ENCODE results near the gene PLCD4. TPM values are rescaled to one million over a fixed set of nuclear protein-coding genes. Genes with fewer than 3 reads are reported as not detected.

The PLCD4 gene
- total and polyA plus RNA-seq, 7 experiments from 2014 or later, result 0.15 to 1.7 (median 0.51) TPM

DNA sequence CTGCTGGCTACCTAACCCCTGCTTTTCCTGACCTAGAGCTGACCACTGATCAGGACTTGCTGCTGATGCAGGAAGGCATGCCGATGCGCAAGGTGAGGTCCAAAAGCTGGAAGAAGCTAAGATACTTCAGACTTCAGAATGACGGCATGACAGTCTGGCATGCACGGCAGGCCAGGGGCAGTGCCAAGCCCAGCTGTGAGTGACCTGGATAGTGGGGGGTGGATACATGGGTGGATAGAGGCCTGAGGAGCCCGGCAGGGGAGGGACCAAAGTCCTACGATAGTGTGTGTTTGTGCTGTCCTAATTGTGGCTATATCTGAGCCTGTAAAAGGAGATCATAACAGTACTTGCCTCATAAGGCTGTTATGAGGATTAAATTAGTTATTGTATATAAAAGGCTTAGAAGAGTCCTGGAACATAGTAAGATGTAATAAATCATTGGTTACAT lies 8.2 kb downstream of the PLCD4 start:
- Mint-ChIP-seq H3K9me3 (no peaks in the 10 kb centered on the region), H3K4me3 (no peak overlapping the region), H3K27me3 (peaks cover 0 to 4% (median 0%) of the 10 kb centered on the region in 5 donors), H3K27ac (no peak overlapping the region), H3K4me1 (peaks cover 0 to 2% (median 0%) of the 10 kb centered on the region in 7 donors), H3K36me3 (no peaks in the 10 kb centered on the region)
- Histone ChIP-seq H3K4me3 (ENCODE audit: low read length) (no peak overlapping the region), H3K27ac (ENCODE audit: low read depth, low read length) (no peak overlapping the region), H3K4me1 (ENCODE audit: control insufficient read depth in 2 of 2, insufficient read depth in 2 of 2, low read length in 2 of 2) (no peaks in the 10 kb centered on the region), H3K9me3 (ENCODE audit: control insufficient read depth in 2 of 3, low read length in 3 of 3) (no peaks in the 10 kb centered on the region), H3K36me3 (ENCODE audit: control insufficient read depth in 2 of 3, insufficient read depth in 3 of 3, low read length in 3 of 3) (no peaks in the 10 kb centered on the region), H3K27me3 (ENCODE audit: control insufficient read depth in 2 of 2, insufficient read depth in 2 of 2, low read length in 2 of 2) (no peaks in the 10 kb centered on the region)
- POLR2A ChIA-PET, result interaction anchor here (0.6 kb wide), 1 partner anchor 257 kb away, joined by 3 read pairs; no protein-coding TSS in a partner anchor
- no peak for ATAC-seq
- CTCF ChIA-PET, result no interaction called here
- intact Hi-C loops (cut with micrococcal nuclease), result no loop called here
- DNase-seq, result no peak

DNA sequence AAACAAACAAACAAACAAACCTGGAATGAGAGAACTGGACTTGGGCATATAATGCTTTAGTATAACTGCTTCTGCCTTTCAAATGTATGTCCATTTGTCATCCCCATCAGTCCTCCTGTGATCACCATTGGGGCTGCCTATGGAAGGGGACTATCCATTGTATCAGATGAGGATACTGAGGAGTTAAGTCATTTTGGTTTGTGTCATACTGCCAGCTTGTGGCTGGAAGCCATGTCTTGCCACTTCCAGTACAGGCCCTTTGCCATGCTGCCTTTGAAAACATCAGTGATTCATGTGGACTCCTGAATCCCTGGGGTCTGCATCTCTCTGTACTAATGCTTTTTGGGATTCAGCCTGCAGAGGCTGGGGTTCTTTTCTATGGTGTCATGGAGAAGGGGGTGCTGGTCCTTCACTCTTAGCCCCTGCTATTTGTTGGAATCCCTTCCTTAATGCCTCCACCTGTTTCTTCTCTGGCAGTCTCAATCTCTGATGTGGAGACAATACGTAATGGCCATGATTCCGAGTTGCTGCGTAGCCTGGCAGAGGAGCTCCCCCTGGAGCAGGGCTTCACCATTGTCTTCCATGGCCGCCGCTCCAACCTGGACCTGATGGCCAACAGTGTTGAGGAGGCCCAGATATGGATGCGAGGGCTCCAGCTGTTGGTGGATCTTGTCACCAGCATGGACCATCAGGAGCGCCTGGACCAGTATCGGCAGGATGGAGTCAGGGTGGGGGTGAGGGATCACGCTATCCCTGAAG lies 10.6 kb downstream of the PLCD4 start:
- Histone ChIP-seq H3K36me3 (ENCODE audit: control insufficient read depth in 2 of 3, insufficient read depth in 3 of 3, low read length in 3 of 3) (no peaks in the 10 kb centered on the region), H3K27ac (ENCODE audit: low read depth, low read length) (no peak overlapping the region), H3K9me3 (ENCODE audit: control insufficient read depth in 2 of 3, low read length in 3 of 3) (no peaks in the 10 kb centered on the region), H3K4me1 (ENCODE audit: control insufficient read depth in 2 of 2, insufficient read depth in 2 of 2, low read length in 2 of 2) (no peaks in the 10 kb centered on the region), H3K27me3 (ENCODE audit: control insufficient read depth in 2 of 2, insufficient read depth in 2 of 2, low read length in 2 of 2) (no peaks in the 10 kb centered on the region), H3K4me3 (ENCODE audit: low read length) (no peak overlapping the region)
- peaks cover 0 to 4% (median 0%) of the 10 kb centered on the region in 5 donors for H3K27me3 Mint-ChIP-seq
- POLR2A ChIA-PET, result no interaction called here
- peaks cover 0 to 6% (median 0%) of the 10 kb centered on the region in 5 donors for H3K36me3 Mint-ChIP-seq
- no peaks in the 10 kb centered on the region for H3K9me3 Mint-ChIP-seq
- DNase-seq (no peak), ATAC-seq (no peak)
- H3K4me3 Mint-ChIP-seq, result no peak overlapping the region
- H3K4me1 Mint-ChIP-seq, result peaks cover 0 to 4% (median 3%) of the 10 kb centered on the region in 7 donors
- no peak overlapping the region for H3K27ac Mint-ChIP-seq
- CTCF ChIA-PET, result no interaction called here
- intact Hi-C loops (cut with micrococcal nuclease), result no loop called here

DNA sequence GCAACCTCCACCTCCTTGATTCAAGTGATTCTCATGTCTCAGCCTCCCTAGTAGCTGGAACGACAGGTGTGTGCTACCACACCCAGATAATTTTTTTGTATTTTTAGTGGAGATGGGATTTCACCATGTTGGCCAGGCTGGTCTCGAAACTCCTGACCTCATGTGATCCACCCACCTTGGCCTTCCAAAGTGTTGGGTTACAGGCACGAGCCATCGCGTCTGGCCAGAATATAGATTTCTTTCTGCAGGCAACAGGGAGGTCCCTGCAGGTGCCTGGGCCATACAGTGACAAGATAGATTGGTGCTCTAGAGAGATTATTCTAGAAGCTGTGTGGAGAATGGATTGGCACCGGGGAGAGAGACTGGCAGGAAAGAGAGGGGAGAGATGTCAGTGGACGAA lies 13.3 kb downstream of the PLCD4 start:
- Mint-ChIP-seq H3K9me3 (no peaks in the 10 kb centered on the region), H3K36me3 (peaks cover 0 to 6% (median 0%) of the 10 kb centered on the region in 5 donors), H3K4me3 (no peak overlapping the region), H3K27me3 (no peaks in the 10 kb centered on the region), H3K27ac (no peak overlapping the region), H3K4me1 (peaks cover 0 to 6% (median 4%) of the 10 kb centered on the region in 7 donors)
- POLR2A ChIA-PET, result no interaction called here
- intact Hi-C loops (cut with micrococcal nuclease), result no loop called here
- DNase-seq, result no peak
- H3K4me1 ChIP-seq (ENCODE audit: control insufficient read depth in 2 of 2, insufficient read depth in 2 of 2, low read length in 2 of 2), result no peaks in the 10 kb centered on the region
- no peaks in the 10 kb centered on the region for H3K27me3 ChIP-seq (ENCODE audit: control insufficient read depth in 2 of 2, insufficient read depth in 2 of 2, low read length in 2 of 2)
- no peak overlapping the region for H3K27ac ChIP-seq (ENCODE audit: low read depth, low read length)
- ATAC-seq, result no peak
- H3K4me3 ChIP-seq (ENCODE audit: low read length), result no peak overlapping the region
- CTCF ChIA-PET, result no interaction called here
- no peaks in the 10 kb centered on the region for H3K36me3 ChIP-seq (ENCODE audit: control insufficient read depth in 2 of 3, insufficient read depth in 3 of 3, low read length in 3 of 3)
- no peaks in the 10 kb centered on the region for H3K9me3 ChIP-seq (ENCODE audit: control insufficient read depth in 2 of 3, low read length in 3 of 3)

DNA sequence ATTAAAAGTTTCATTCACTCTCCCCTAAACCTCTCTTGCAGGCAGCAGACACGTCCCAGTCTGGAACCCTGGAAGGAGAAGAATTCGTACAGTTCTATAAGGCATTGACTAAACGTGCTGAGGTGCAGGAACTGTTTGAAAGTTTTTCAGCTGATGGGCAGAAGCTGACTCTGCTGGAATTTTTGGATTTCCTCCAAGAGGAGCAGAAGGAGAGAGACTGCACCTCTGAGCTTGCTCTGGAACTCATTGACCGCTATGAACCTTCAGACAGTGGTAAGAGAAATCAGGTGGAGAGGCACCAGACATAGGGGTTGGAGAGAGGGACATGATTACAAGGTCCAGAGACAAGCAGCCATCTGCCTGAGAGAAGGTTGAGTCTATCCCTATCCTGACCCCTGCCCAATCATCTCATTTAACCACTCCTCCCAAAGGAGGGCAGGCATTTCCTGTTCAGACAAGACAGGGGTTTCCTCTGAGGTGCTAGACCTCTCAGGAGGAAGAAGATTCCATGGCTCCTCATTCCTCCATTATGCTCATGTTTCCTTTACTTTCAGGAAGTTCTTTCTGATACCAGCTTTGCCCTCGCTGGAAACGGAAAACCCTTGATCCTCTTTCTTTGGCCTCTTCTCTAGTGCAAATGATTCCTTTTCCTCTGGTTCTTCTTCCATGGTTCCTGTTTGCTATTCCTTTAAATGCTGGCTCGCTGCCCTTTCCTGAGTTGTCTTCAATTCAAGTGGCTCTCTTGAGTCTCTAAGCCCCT lies 15.1 kb downstream of the PLCD4 start:
- H3K27me3 Mint-ChIP-seq, result no peaks in the 10 kb centered on the region
- Histone ChIP-seq H3K4me1 (ENCODE audit: control insufficient read depth in 2 of 2, insufficient read depth in 2 of 2, low read length in 2 of 2) (no peaks in the 10 kb centered on the region), H3K27ac (ENCODE audit: low read depth, low read length) (no peak overlapping the region), H3K36me3 (ENCODE audit: control insufficient read depth in 2 of 3, insufficient read depth in 3 of 3, low read length in 3 of 3) (no peaks in the 10 kb centered on the region), H3K27me3 (ENCODE audit: control insufficient read depth in 2 of 2, insufficient read depth in 2 of 2, low read length in 2 of 2) (no peaks in the 10 kb centered on the region), H3K9me3 (ENCODE audit: control insufficient read depth in 2 of 3, low read length in 3 of 3) (no peaks in the 10 kb centered on the region), H3K4me3 (ENCODE audit: low read length) (no peak overlapping the region)
- H3K4me1 Mint-ChIP-seq, result peaks cover 0 to 6% (median 4%) of the 10 kb centered on the region in 7 donors
- intact Hi-C loops (cut with micrococcal nuclease), result no loop called here
- H3K9me3 Mint-ChIP-seq, result no peaks in the 10 kb centered on the region
- ChIA-PET POLR2A (no interaction called here), CTCF (no interaction called here)
- no peak overlapping the region for H3K4me3 Mint-ChIP-seq
- peaks cover 0 to 6% (median 0%) of the 10 kb centered on the region in 5 donors for H3K36me3 Mint-ChIP-seq
- no peak overlapping the region for H3K27ac Mint-ChIP-seq
- no peak for DNase-seq
- no peak for ATAC-seq

DNA sequence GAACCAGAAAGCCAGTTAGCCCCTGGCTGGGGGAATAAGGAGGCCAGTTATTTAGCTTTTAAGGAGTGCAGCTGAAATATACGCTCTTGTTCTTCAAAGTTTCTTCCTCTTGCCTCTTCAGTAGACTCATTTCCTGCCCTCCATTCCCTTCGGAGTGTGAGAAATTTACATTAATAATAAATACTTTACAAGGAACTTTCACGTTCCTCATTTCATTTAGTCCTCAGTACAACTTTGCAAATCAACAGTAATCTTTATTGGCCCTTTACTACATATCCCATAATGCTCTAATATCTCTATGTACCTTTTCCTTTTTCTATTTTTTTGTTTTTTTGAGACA lies 15.6 kb downstream of the PLCD4 start:
- Mint-ChIP-seq H3K27ac (peak overlapping the region in 1 of 9 donors; percentile 46), H3K4me1 (peaks cover 0 to 6% (median 4%) of the 10 kb centered on the region in 7 donors), H3K27me3 (no peaks in the 10 kb centered on the region), H3K36me3 (peaks cover 0 to 6% (median 0%) of the 10 kb centered on the region in 5 donors), H3K4me3 (no peak overlapping the region), H3K9me3 (no peaks in the 10 kb centered on the region)
- no peaks in the 10 kb centered on the region for H3K36me3 ChIP-seq (ENCODE audit: control insufficient read depth in 2 of 3, insufficient read depth in 3 of 3, low read length in 3 of 3)
- no peak for DNase-seq
- no peak for ATAC-seq
- ChIA-PET POLR2A (no interaction called here), CTCF (no interaction called here)
- no peaks in the 10 kb centered on the region for H3K27me3 ChIP-seq (ENCODE audit: control insufficient read depth in 2 of 2, insufficient read depth in 2 of 2, low read length in 2 of 2)
- no peaks in the 10 kb centered on the region for H3K4me1 ChIP-seq (ENCODE audit: control insufficient read depth in 2 of 2, insufficient read depth in 2 of 2, low read length in 2 of 2)
- no peak overlapping the region for H3K27ac ChIP-seq (ENCODE audit: low read depth, low read length)
- H3K4me3 ChIP-seq (ENCODE audit: low read length), result no peak overlapping the region
- intact Hi-C loops (cut with micrococcal nuclease), result no loop called here
- no peaks in the 10 kb centered on the region for H3K9me3 ChIP-seq (ENCODE audit: control insufficient read depth in 2 of 3, low read length in 3 of 3)

DNA sequence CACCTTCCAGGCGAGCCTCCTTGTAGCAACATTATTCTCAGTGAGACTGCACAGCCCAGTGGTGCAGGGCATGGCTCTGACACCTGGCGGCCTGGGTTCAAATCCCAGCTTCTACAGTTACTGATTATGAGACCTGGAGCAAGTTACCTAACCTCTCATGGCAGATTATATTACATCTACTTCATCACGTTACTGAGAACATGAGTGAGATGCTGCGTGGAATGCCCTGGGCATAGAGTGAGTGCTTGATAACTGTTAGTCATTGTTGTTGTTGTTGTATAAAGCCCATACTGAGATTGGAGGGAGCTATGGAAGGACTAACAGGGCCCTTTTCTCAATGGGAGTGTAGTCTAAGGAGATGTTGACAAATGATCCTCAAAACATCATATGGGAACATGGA lies 18.7 kb downstream of the PLCD4 start:
- Histone ChIP-seq H3K36me3 (ENCODE audit: control insufficient read depth in 2 of 3, insufficient read depth in 3 of 3, low read length in 3 of 3) (no peaks in the 10 kb centered on the region), H3K27me3 (ENCODE audit: control insufficient read depth in 2 of 2, insufficient read depth in 2 of 2, low read length in 2 of 2) (no peaks in the 10 kb centered on the region), H3K4me3 (ENCODE audit: low read length) (no peak overlapping the region), H3K9me3 (ENCODE audit: control insufficient read depth in 2 of 3, low read length in 3 of 3) (no peaks in the 10 kb centered on the region), H3K4me1 (ENCODE audit: control insufficient read depth in 2 of 2, insufficient read depth in 2 of 2, low read length in 2 of 2) (no peaks in the 10 kb centered on the region), H3K27ac (ENCODE audit: low read depth, low read length) (no peak overlapping the region)
- Mint-ChIP-seq H3K4me1 (peaks cover 0 to 6% (median 4%) of the 10 kb centered on the region in 7 donors), H3K4me3 (no peak overlapping the region), H3K36me3 (peaks cover 0 to 3% (median 0%) of the 10 kb centered on the region in 5 donors), H3K27me3 (no peaks in the 10 kb centered on the region), H3K9me3 (no peaks in the 10 kb centered on the region), H3K27ac (no peak overlapping the region)
- ChIA-PET POLR2A (no interaction called here), CTCF (interaction anchor here (0.6 kb wide), 1 partner anchor 327 kb away, joined by 4 read pairs; no protein-coding TSS in a partner anchor)
- ATAC-seq (no peak), DNase-seq (no peak)
- intact Hi-C loops (cut with micrococcal nuclease), result no loop called here

Data from naive thymus-derived CD4-positive, alpha-beta T cell (primary cell).